Stimulated activated CD8-positive, alpha-beta memory T cell treated with anti-CD3 and anti-CD28 coated beads, Interleukin-12 subunit alpha, Interleukin-12 subunit beta, amount 100 ng/mL, for 4 hours (primary cell): Measurements from ENCODE around the gene PHACTR1.
"Not testable (repeated sequence)": the region's sequence is repeated elsewhere in the genome, so short reads cannot be mapped to it uniquely, and the experiment has no call there.

Experiments
- DNase-seq: peaks from one replicate; pipeline ENCODE4 v3.0.0-alpha.2; 2020; ENCODE audit warnings: low read depth

The PHACTR1 gene

DNA sequence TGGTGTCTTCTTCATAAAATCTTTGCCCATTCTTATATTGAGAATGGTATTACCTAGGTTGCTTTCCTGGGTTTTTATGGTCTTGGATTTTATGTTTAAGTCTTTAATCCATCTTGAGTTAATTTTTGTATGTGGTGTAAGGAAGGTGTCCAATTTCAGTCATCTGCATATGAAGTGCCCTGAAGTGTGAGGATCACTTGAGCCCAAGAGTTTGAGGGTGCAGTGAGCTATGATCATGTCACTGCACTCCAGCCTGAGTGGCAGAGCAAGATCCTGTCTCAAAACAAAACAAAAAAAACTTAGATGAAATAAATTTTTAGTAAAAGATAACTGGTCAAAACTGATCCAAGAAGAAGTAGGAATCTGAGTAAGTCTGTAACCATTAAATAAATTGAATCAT lies 396.4 kb downstream of the PHACTR1 start:
- no peak for DNase-seq

DNA sequence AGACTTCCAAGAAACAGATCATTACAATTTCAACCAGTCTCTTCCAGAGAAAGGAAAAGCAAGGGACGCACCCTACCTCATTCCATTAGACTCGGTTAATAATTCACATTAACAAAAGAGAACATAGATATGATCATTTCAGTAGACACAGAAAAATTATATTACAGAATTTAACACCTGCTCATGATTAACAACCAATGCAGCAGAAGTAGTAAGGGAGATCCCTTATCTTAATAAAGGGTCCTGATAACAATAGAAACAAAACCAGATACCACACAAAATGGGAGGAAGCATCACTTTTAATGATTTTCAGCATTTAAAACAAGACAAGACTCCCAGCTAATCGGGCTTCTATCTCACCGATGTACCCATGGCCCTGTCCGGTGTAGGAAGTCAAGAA lies 396.8 kb downstream of the PHACTR1 start:
- DNase-seq = no peak

DNA sequence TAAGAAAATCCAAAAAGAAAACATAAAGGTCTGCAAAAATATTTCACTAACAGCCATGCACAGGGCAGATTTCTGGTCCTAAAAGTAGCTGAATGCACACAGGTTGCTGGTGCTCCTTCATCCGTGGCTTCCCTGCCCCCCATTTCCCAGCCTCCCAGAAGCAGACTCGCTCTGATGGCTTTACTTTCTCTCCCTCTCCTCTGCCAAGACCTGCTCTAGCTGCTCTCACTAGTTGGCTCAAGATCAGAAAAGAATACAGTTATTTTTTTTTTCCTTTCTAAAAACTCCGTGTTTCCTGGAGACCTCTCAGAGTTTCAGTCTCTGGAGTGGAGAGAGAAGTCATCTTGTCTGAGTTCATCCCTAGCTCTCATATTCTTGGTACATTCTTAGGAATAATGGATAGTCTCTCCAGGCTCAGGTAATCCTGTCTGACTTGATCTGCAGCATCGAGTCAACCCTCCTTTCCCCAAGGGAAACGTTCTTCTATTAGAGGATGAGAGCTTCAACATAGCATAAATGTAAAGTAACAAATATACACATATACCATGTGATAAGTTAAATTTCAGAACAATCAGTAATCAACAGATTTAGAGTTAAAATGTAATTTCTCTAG lies 397.5 kb downstream of the PHACTR1 start:
- no peak for DNase-seq

DNA sequence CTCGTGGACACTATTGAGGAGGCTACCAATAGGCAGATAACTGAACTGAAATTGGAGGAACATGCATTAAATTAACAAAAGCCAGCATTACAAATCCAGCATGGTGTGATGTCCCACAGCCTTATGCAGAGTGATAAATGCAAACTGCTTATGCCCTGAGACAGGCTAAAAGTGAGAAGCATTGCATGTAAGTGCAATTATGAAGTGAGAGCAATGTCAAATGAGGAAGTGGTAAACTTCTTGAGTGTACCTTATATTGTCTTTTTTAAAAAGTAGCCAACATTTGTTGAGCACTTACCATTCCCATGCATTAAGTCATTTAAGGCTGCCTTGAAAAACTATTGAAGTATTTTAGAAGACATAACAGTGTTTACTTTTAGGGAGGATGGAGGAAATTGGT lies 399.6 kb downstream of the PHACTR1 start:
- DNase-seq = no peak

DNA sequence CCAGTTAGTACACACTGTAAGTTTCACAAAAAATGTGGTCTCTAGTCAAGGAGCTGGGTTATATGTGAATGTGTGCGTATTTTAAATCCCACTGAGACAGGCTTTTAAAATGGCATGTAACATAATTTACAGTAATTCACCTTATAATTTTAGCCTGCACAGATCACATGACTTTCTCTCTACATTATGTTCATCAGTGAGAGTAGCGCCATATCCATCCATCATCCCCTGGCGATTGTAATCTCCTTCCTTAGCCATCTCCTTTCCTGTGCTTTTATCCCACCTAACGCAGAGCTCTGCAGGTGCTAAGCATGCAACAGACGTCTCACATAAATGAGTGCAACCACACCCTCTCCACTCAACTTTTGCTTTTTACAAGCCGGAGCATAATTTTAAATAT lies 401.0 kb downstream of the PHACTR1 start:
- DNase-seq = no peak

DNA sequence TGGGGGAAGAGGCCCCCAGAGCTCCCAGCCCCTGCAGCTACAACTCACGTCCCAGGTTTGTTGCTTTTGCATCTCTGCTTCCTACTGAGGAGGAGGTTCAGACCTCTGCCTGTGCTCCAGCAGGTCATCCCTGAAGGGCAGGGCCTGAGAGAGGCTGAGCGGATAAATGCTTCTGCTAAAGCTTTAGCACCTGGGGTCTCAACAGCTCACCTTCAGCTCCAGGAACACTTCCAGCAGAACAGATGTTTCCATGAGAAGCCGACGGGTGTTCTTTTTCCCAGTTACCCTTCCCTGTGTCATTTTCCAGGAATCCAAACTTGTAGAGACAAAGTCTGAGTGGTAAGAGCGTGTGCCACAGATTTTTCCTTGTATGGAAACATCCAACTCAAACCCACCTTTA lies 403.0 kb downstream of the PHACTR1 start:
- no peak for DNase-seq

DNA sequence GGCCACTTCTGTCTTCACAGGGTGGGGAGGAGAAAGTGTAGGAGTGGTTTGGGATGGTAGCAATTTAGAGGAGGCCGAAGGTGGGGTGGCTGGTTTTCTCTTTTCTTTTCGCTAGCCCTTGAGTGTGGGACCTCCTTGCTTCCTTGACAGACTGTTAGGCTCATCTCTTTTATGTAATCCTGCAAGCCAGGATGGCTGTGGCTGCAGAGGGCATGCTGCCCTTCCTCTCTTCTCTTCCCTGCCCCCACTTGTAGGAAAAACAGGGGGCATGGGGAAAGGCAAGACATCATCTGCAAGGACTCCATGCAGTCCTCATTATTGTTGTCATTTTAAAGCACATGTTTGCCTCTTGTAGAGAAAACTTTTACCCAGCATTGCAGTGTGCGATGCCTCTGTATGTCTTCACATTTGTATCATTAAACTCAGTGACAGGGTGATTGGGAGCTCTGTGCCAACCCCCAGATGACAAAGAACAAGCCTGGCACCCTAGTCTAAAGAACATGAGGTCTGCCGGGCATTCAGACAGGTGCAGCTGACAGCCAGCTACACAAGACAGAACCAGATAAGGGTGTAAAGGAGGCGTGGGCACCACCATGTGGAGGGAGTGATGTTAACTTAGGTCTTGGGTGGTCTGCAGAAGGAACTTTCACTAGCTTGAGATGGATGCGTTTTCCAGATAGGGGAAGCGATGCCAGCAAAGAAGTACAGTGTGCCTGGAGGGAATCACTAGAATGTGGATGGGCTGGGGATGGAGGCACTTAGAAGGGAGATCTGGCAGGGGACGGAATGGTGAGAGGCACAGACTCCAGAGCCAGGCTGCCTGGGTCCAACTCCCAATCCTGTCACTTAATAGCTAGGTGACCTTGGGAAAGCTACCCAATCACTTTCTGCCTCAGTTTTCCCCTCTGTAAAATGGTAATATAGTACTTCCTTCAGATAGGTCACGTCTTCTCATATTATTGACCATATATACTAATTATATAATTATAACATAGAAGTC lies 404.2 kb downstream of the PHACTR1 start:
- no peak for DNase-seq

DNA sequence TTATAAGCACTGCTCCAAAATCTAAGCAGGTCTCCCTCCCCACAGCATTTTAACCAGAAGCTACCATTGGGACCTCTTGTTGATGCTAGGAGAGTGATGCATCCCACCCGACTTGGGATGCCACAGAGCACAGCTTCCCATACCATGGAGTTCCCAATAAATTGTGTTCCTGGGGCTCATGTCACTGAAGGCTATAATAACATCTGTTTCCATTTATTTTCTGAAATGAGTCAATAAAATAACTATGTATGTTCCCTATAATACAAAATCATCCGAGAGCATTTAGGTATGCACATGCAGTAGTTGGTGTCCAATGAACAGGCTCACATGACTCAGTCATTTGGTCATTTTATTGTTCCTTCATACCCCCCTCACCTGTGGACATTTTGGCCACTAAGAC lies 407.6 kb downstream of the PHACTR1 start:
- DNase-seq = no peak

DNA sequence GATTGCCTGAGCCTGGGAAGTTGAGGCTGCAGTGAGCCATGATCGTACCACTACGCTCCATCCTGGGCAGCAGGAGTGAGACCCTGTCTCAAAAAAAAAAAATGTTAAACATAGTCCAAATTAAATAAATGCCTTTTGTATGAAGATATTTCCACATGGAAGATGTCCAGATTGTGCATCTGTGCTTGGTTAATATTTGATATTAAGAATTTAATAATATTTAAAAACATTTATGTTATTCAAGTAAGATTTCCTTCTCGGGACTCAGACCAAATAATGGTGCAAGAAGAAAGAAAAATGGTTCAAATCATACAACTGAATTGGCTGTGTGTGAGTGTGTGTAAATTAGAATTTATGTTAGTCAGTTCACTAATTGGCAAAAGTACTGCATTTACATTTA lies 409.3 kb downstream of the PHACTR1 start:
- DNase-seq = no peak

DNA sequence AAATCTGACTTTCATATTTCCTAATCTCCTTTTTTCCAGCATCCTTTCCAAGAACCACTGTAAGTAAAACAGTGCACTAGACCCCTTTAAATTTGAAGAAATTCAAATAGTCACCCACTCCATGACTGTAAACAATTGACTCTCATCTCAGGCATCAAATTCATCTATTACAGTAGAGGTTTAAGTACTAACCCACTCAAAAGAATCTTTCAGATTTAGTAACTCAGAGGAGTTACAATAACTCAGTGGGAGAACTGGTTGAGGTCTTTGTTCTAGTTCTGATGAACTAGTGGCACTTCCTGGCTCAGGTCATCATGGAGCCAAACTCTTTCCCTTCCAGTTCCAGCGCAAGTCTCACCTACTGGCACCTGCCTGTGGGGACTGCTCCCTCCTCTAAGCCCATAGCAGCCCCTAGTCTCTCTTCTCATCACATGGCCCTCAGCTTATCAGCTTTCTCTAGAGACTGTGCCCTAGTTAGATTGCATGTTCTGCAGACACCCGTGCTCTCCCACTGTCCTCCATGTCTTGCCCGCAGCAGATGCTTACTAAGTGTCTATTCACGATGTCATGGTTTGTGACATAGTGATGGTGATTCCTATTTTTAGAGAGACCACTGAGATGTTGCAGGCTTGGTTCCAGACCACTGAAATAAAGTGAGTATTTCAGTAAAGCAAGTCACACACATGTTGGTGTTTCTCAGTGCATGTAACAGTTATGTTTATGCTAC lies 415.5 kb downstream of the PHACTR1 start:
- no peak for DNase-seq

DNA sequence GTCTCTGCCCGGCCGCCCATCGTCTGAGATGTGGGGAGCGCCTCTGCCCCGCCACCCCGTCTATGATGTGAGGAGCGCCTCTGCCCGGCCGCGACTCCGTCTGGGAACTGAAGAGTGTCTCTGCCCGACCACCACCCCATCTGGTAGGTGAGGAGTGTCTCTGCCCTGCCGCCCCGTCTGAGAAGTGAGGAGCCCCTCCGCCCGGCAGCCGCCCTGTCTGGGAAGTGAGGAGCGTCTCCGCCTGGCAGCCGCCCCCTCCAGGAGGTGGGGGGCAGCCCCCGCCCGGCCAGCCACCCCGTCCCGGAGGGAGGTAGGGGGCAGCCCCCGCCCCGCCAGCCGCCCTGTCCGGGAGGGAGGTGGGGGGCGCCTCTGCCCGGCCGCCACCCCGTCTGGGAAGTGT lies 417.3 kb downstream of the PHACTR1 start:
- not testable (repeated sequence) for DNase-seq

DNA sequence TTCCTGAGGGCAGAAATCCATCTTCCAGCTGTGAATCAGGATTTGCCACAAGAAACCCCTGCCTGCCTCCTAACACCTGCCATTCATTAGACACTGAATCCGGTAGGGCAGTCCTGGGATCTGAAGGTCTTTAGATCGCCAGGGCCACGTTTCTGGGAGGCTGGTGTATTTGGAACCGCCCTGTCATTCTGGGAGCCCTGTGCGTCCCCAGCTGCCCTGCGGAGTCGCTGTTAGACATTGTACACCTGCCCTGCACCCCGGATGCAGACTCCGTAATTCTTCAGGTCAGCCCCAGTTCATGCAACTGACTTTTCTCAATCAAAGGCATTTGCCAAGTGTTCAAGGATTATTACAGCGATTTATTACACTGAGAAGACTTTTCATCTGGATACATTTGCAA lies 418.6 kb downstream of the PHACTR1 start:
- DNase-seq = no peak

DNA sequence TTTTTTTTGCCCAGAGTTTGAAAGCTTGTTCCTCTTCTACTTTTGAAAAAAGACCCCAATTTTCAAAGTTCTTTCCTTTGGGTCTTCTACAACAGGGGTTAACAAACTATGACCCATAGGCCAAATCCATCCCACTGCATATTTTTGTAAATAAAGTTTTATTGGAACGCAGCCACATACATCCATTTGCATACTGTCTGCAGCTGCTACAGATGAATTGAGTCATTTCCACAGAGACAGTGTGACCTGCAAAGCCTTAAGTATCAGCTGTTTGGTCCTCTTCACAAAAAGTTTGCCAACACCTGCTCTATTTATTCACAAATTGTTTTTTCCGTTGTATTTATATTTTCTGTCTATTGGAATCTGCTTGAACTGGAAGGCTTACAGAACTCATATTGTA lies 422.6 kb downstream of the PHACTR1 start:
- no peak for DNase-seq

DNA sequence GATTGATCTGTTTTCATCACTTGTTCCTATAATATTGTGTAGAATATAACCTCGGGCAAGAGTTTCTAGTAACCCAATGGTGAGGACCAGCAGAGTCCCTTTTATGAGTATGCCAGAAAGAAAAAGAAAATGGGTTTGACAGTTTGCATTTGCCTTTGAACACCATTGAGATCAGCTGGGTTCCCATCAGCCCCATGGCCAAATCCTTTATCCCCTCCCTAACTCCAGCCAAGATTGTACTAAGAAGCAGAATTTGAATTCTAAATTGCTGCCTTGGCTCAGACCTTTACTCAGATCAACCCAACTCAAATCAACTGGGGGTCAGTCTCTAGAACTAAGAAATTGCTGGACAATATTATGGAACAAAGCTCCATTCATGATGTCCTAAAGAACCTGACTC lies 424.4 kb downstream of the PHACTR1 start:
- no peak for DNase-seq

DNA sequence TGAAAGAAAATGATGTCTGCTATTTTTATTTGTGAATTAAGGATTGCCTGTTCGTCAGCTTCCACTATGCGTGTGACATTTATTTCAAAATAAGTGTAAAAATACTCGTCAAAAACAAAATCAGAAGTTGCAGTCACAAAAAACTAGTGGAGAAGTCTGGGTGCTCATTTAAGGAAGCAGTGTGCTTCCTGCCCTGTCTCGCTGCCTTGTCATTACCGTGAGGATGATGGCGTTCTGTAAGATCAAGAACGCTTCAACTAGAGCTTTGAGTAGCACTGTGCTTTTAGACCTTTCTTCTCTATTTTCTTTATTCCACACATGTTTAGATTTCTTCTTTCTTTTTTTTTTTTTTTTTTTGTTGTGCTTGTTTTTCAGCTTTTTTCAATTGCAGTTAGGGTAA lies 424.8 kb downstream of the PHACTR1 start:
- DNase-seq = no peak

DNA sequence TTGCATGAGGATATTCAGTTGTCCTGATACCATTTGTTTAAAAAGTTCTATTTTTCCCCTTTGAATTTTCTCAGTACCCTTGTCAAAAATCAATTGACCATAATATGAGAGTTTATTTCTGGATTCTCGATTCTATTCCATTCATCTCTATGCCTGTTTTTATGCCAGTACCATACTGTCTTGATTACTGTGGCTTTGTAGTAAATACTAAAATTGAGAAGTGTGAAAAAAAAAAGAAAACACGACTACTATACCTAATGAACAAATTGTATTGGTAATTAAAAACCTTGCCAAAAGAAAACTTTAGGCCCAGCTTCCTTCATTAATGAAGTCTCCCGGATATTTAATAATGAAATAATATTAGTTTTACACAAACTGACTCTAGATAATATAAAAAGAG lies 426.0 kb downstream of the PHACTR1 start:
- no peak for DNase-seq

DNA sequence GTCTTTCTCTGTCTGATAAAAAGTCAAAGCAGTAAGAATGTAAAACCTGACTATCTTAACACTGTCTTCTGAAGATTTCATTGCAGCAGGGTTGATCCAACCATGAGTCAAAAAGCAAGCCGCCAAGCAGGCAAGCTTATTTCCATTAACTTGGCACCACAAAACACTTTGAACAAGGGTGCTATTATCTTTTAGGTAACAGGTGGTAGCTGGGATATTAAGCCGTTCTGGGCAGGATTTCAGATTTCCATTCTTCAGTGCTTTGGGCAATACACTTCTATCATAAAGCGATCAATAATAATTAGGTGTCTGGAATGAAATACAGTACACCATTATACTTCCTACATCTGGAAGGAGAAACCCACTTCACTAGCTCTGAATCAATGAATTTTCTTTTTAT lies 429.9 kb downstream of the PHACTR1 start:
- no peak for DNase-seq

DNA sequence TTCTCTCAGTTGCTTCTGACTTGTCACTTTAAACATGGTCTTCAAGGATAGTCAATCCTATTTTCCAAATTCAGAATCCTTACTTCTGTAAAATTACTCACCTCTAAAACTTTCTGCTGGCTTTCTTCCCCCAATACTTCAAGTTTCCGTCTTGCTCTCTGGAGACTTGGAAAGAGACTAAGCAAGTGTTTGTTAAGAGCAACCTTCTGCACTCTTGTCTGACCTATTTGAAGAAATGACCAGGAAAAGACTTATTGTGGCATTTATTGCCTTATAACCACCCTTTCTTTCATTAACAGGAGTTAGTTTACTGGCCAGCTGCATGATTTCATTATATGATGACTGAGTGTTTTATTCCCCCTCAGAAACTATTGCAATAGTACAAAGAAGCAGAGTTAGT lies 430.8 kb downstream of the PHACTR1 start:
- no peak for DNase-seq

DNA sequence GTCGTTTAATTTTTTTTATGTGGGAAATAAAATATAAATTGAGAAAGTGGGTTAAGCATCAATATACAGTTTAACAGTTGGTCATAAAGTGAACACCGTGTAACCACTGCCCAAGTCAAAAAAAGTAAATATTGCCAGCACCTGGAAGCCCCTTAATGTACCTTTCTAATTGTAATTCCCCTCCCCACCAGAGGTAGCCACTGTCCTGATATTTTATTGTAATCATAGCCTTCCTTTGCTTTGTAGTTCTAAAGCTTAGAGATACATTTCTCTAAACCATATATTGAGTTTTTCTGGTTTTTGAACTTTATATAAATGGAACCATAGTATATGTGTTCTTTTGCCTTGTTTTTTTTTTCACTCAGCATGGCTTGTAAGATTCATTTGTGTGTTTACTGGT lies 431.2 kb downstream of the PHACTR1 start:
- DNase-seq = no peak

DNA sequence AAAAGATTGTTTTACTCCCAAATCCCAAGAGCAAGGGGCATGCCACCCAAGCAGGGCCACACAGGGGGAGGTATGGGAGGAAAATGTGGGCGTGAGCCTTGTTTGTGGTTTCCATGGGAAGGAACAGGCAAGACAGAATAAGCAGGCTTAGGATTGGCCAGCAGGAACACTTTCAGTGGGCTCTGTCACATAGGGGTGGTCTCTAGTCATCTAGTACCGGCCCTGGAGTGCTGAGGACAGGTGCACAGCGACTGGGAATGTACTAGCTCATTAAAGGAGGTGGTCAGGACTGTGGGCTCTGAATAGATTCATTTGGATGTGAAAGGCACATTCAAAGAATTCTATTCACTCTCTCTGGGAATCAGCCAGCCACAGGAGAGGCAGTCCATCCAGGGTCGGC lies 436.2 kb downstream of the PHACTR1 start:
- no peak for DNase-seq

DNA sequence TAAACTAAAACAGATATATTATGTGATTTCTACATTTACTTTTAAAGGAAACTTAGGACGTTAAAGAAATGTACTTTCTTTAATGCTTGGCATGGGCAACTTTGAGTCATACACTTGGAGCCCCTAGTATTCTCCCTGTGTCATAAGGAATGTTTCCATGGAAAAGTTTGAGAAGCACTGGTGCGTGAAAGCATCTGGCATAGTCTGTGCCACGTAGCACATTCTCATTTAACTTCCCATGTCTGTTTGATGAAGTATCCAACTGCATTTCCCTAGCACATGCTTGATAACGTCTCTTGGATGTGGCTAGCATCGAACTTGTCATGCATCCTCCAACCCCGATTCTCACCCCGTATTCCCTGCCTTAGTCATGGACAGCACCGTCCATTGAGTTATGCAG lies 439.8 kb downstream of the PHACTR1 start:
- DNase-seq = no peak

DNA sequence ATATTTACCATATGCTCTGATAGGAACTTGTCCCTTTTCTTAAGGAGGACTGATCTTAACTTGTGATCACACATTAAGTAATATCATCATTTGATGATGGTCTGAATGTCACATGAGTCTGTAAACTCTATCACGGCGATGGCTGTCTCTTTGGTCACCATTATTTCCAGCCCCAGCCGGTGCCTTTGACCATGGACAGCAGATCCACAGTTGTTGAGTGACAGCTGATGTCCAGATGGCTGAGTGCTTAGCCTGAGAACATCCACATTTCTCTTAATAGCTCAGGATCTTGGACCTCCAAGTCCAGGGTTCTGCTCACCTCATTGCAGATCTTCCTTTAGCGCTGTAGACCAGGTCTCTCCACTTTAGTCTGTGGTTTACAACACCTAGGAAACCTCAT lies 440.7 kb downstream of the PHACTR1 start:
- DNase-seq = no peak

DNA sequence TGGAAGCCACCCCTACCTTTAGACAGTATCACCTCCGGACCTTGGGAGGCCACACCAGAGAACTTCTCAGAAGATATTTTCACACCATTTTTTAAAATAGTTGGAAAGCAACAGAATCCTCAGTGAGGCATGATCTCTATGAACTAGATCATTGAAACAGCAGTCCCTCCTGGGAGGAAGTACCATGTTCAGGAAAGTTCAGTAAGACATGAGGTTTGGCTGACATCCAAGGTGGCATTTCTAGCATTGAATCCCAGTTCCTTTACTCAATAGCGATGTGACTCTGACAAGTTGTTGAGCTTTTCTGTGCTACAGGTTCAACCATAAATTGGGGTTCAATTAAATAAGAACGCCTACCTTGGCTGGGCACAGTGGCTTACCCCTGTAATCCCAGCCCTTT lies 442.7 kb downstream of the PHACTR1 start:
- no peak for DNase-seq
